ENCODE results near the gene WDFY2.

WDFY2 gene

DNA sequence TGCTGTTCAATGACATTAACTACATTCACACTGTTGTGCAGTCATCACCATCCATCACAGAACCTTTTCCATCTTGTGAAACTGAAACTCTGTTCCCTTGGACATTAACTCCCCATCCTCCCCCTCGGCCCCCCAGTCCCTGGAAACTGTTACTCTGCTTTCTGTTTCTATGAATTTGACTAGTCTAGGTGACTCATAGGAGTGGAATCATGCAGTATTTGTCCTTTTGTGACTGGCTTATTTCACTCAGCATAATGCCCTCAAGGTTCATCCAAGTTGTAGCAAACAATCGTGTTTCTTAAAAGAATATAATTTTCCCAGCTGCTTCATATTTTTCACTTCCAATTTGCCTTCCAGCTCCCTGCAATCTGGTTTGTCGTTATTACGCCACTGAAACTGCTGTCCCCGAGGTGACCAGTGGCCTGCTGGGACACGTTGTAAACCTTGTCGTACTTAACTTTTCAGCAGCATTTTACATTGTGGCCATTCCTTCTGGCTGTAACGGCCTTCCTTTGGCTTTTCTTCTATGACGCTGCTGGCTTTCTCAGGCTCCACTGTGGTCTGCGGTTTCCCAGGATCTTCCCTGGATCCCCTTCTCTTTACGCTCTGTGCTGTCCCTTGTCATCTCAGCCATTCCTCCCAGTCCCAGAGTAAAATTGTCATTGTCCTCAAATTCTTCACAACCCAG is 145.7 kb downstream of the WDFY2 start:
- Histone ChIP-seq H3K4me1 (ENCODE audit: insufficient read depth, low read length) (no peaks in the 10 kb centered on the region), H3K27ac (ENCODE audit: low read length) (no peak overlapping the region), H3K9ac (ENCODE audit: low read depth, low read length) (no peak overlapping the region), H3K4me2 (ENCODE audit: insufficient read depth, low read length) (no peak overlapping the region), H3K9me3 (ENCODE audit: insufficient read depth, low read length, severe bottlenecking) (no peaks in the 10 kb centered on the region), H3K79me2 (ENCODE audit: insufficient read depth, low read length) (no peaks in the 10 kb centered on the region), H4K20me1 (ENCODE audit: insufficient read depth, low read length) (no peaks in the 10 kb centered on the region), H3K36me3 (ENCODE audit: insufficient read depth, low read length) (peaks cover 9% of the 10 kb centered on the region; the same call in 1 of the 2 replicates), H3K4me3 (ENCODE audit: low read depth in 1 of 2, low read length in 2 of 2) (no peak overlapping the region), H2AFZ (ENCODE audit: low read depth, low read length) (no peak overlapping the region), H3K27me3 (ENCODE audit: insufficient read depth, low read length, poor library complexity) (no peaks in the 10 kb centered on the region)
- DNase-seq: no peak
- no peak for TF ChIP-seq EZH2 (IDR thresholded peaks at IDR 0.05; ENCODE audit: borderline replicate concordance, low read depth, low read length, severe bottlenecking)
- TF ChIP-seq CTCF (IDR thresholded peaks at IDR 0.05; ENCODE audit: borderline replicate concordance, extremely low read depth, low read length, poor library complexity, severe bottlenecking): no peak
- no peak for ATAC-seq (ENCODE audit: insufficient read depth, low read depth)

DNA sequence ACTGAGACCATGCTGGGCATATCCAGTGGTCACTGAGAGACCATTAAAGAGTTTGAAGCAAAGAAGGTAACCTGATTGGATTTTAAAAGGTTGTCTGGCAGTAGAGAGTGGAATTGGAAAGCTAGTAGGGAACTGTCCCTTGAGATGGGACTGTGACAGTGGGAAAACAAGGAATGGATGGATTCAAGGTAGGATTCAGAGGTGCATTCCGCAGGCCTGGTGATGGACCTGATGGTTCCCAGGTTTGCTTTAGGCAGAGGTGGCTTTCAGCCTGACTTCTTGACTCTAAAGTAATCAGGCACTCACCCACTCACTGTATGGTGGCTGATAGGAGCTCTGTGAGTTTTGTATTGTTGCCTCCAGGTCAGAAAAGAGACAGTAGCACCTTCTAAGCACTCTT is 146.7 kb downstream of the WDFY2 start:
- DNase-seq (no peak), ATAC-seq (ENCODE audit: insufficient read depth, low read depth) (no peak)
- no peaks in the 10 kb centered on the region for H3K9me3 ChIP-seq (ENCODE audit: insufficient read depth, low read length, severe bottlenecking)
- H3K27ac ChIP-seq (ENCODE audit: low read length): no peak overlapping the region
- H3K4me3 ChIP-seq (ENCODE audit: low read depth in 1 of 2, low read length in 2 of 2): no peak overlapping the region
- no peaks in the 10 kb centered on the region for H3K4me1 ChIP-seq (ENCODE audit: insufficient read depth, low read length)
- H4K20me1 ChIP-seq (ENCODE audit: insufficient read depth, low read length): no peaks in the 10 kb centered on the region
- no peak overlapping the region for H3K4me2 ChIP-seq (ENCODE audit: insufficient read depth, low read length)
- H3K27me3 ChIP-seq (ENCODE audit: insufficient read depth, low read length, poor library complexity): no peaks in the 10 kb centered on the region
- no peaks in the 10 kb centered on the region for H3K79me2 ChIP-seq (ENCODE audit: insufficient read depth, low read length)
- peaks cover 9% of the 10 kb centered on the region; the same call in 1 of the 2 replicates for H3K36me3 ChIP-seq (ENCODE audit: insufficient read depth, low read length)
- no peak for TF ChIP-seq CTCF (IDR thresholded peaks at IDR 0.05; ENCODE audit: borderline replicate concordance, extremely low read depth, low read length, poor library complexity, severe bottlenecking)
- TF ChIP-seq EZH2 (IDR thresholded peaks at IDR 0.05; ENCODE audit: borderline replicate concordance, low read depth, low read length, severe bottlenecking): no peak
- no peak overlapping the region for H2AFZ ChIP-seq (ENCODE audit: low read depth, low read length)
- no peak overlapping the region for H3K9ac ChIP-seq (ENCODE audit: low read depth, low read length)

DNA sequence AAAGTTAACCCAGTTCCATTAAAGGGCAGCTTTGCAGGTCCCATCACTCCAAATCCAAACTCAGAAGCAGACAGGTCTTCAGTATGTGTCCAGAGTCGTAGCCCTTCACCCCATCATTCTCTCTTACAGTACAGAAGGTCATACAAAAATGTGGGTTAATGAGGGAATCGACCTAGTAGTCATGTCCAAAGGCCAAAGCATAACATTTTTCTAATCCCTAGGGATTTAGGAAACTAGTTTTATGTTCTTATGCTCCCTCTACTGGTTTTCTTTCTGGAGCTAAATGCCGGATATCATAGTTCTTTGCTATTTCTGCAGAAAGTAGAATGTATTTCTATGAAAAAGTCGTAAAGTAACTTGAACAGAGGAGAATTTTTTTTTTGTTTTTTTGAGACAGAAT is 147.5 kb downstream of the WDFY2 start:
- DNase-seq (no peak), ATAC-seq (ENCODE audit: insufficient read depth, low read depth) (no peak)
- Histone ChIP-seq H2AFZ (ENCODE audit: low read depth, low read length) (no peak overlapping the region), H3K9me3 (ENCODE audit: insufficient read depth, low read length, severe bottlenecking) (no peaks in the 10 kb centered on the region), H3K27ac (ENCODE audit: low read length) (no peak overlapping the region), H3K4me2 (ENCODE audit: insufficient read depth, low read length) (no peak overlapping the region), H3K4me1 (ENCODE audit: insufficient read depth, low read length) (no peaks in the 10 kb centered on the region), H3K9ac (ENCODE audit: low read depth, low read length) (no peak overlapping the region), H3K36me3 (ENCODE audit: insufficient read depth, low read length) (peaks cover 9% of the 10 kb centered on the region; the same call in 1 of the 2 replicates), H3K79me2 (ENCODE audit: insufficient read depth, low read length) (no peaks in the 10 kb centered on the region), H3K4me3 (ENCODE audit: low read depth in 1 of 2, low read length in 2 of 2) (no peak overlapping the region), H3K27me3 (ENCODE audit: insufficient read depth, low read length, poor library complexity) (no peaks in the 10 kb centered on the region), H4K20me1 (ENCODE audit: insufficient read depth, low read length) (no peaks in the 10 kb centered on the region)
- TF ChIP-seq CTCF (IDR thresholded peaks at IDR 0.05; ENCODE audit: borderline replicate concordance, extremely low read depth, low read length, poor library complexity, severe bottlenecking): no peak
- TF ChIP-seq EZH2 (IDR thresholded peaks at IDR 0.05; ENCODE audit: borderline replicate concordance, low read depth, low read length, severe bottlenecking): no peak
